Cardiac muscle cell (in vitro differentiated cells and primary cell): ENCODE results near the gene KCNIP1. TPM values are rescaled to one million over a fixed set of nuclear protein-coding genes. Genes with fewer than 3 reads are reported as not detected.

Source experiments
- DNase-seq, 2 donors: peaks; one replicate each; pipeline versions ENCODE4 v3.0.0 to v3.0.0-alpha.2; 2010 to 2017; ENCODE audit warnings: low read depth in 1 of 2, low spot score in 1 of 2
- H3K27ac ChIP-seq: fragments of 200-600 bp; sonication (generic); 2 replicates; pipeline ENCODE4 v1.5.1; 2016
- H3K27me3 ChIP-seq: fragments of 200-600 bp; sonication (generic); 2 replicates; pipeline ENCODE4 v1.6.0; 2016; ENCODE audit warnings: control low read depth
- H3K36me3 ChIP-seq: fragments of 200-600 bp; sonication (generic); 2 replicates; pipeline ENCODE4 v1.5.1; 2016; ENCODE audit warnings: control low read depth
- H3K4me1 ChIP-seq: fragments of 200-600 bp; sonication (generic); 2 replicates; pipeline ENCODE4 v1.8.1; 2017; ENCODE audit warnings: low read depth, mild to moderate bottlenecking, mixed run types
- H3K4me3 ChIP-seq: fragments of 200-600 bp; sonication (generic); 2 replicates; pipeline ENCODE4 v1.5.1; 2016; ENCODE audit warnings: mild to moderate bottlenecking
- H3K9me3 ChIP-seq: fragments of 200-600 bp; sonication (generic); 2 replicates; pipeline ENCODE4 v1.5.1; 2017; ENCODE audit warnings: low read depth, mild to moderate bottlenecking, control low read depth
- CTCF ChIP-seq: IDR thresholded peaks from 2 replicates; pipeline ENCODE4 v1.5.1; 2012; ENCODE audit warnings: low read depth, mild to moderate bottlenecking, low read length
- polyA plus RNA-seq: library from polyadenylated mRNA; unstranded; fragments of >200 nt; fragmentation: Nextera tagmentation; extraction: Ambion mirVana; gene quantifications from 2 replicates; pipeline ENCODE4 v1.2.1, GENCODE V29; 2016
- total RNA-seq: library from RNA; depleted of rRNA; stranded (reverse); fragments of >200 nt; gene quantifications from 2 replicates; pipeline ENCODE4 v1.2.3, GENCODE V29; 2016

KCNIP1 gene
- total and polyA plus RNA-seq, 2 experiments from 2014 or later = 0.09 TPM; not detected in 1

GRCh38 chr5:170643591-170643990, 139.8 kb downstream of the KCNIP1 start:
- Histone ChIP-seq H3K27me3 (peaks cover 3% of the 10 kb centered on the region), H3K9me3 (no peaks in the 10 kb centered on the region), H3K27ac (no peak overlapping the region), H3K36me3 (no peaks in the 10 kb centered on the region), H3K4me3 (no peak overlapping the region), H3K4me1 (no peaks in the 10 kb centered on the region)
- no peak for DNase-seq
- no peak for TF ChIP-seq CTCF

GRCh38 chr5:170644501-170644900, 140.7 kb downstream of the KCNIP1 start:
- H3K27ac ChIP-seq = no peak overlapping the region
- DNase-seq = no peak
- no peak overlapping the region for H3K4me3 ChIP-seq
- no peaks in the 10 kb centered on the region for H3K36me3 ChIP-seq
- H3K27me3 ChIP-seq = peaks cover 3% of the 10 kb centered on the region
- H3K4me1 ChIP-seq = no peaks in the 10 kb centered on the region
- no peak for TF ChIP-seq CTCF
- H3K9me3 ChIP-seq = no peaks in the 10 kb centered on the region

GRCh38 chr5:170648541-170648940, 144.7 kb downstream of the KCNIP1 start:
- no peak for TF ChIP-seq CTCF
- Histone ChIP-seq H3K36me3 (no peaks in the 10 kb centered on the region), H3K4me3 (no peak overlapping the region), H3K4me1 (no peaks in the 10 kb centered on the region), H3K9me3 (no peaks in the 10 kb centered on the region), H3K27me3 (no peaks in the 10 kb centered on the region), H3K27ac (no peak overlapping the region)
- DNase-seq = no peak

- Histone ChIP-seq H3K36me3 (no peaks in the 10 kb centered on the region), H3K27me3 (no peaks in the 10 kb centered on the region), H3K4me1 (peaks cover 3% of the 10 kb centered on the region), H3K27ac (no peak overlapping the region), H3K4me3 (no peak overlapping the region), H3K9me3 (no peaks in the 10 kb centered on the region)
- TF ChIP-seq CTCF = no peak
- DNase-seq = no peak
Observed at GRCh38 chr5:170650850-170651249, 147.0 kb downstream of the KCNIP1 start.

- H3K27ac ChIP-seq = no peak overlapping the region
- no peaks in the 10 kb centered on the region for H3K9me3 ChIP-seq
- DNase-seq = no peak
- TF ChIP-seq CTCF = no peak
- peaks cover 9% of the 10 kb centered on the region for H3K4me1 ChIP-seq
- no peaks in the 10 kb centered on the region for H3K27me3 ChIP-seq
- no peaks in the 10 kb centered on the region for H3K36me3 ChIP-seq
- no peak overlapping the region for H3K4me3 ChIP-seq
Observed at GRCh38 chr5:170651604-170652277, 147.9 kb downstream of the KCNIP1 start.

GRCh38 chr5:170655476-170655875, 151.7 kb downstream of the KCNIP1 start:
- Histone ChIP-seq H3K9me3 (no peaks in the 10 kb centered on the region), H3K27me3 (no peaks in the 10 kb centered on the region), H3K4me3 (no peak overlapping the region), H3K4me1 (peaks cover 9% of the 10 kb centered on the region), H3K36me3 (no peaks in the 10 kb centered on the region), H3K27ac (peak overlapping the region; percentile 26)
- no peak for TF ChIP-seq CTCF
- no peak for DNase-seq
